ENCODE measurements around the gene PRXL2C.
A peak's percentile ranks its signal among the peaks of the same experiment; 100 is the strongest.

PRXL2C gene

GRCh38 chr9:96612105-96612965 is 42.8 kb downstream of the PRXL2C start:
- TF ChIP-seq POLR2A (IDR thresholded peaks at IDR 0.05; ENCODE audit: low read depth, low read length), result no peak
- FAIRE-seq (peak; percentile 100), DNase-seq (ENCODE audit: insufficient read length, low spot score) (peak; percentile 89)

GRCh38 chr9:96611302-96611701 is 43.8 kb downstream of the PRXL2C start:
- DNase-seq (ENCODE audit: insufficient read length, low spot score) (no peak), FAIRE-seq (peak; percentile 90)
- no peak for TF ChIP-seq POLR2A (IDR thresholded peaks at IDR 0.05; ENCODE audit: low read depth, low read length)

DNA sequence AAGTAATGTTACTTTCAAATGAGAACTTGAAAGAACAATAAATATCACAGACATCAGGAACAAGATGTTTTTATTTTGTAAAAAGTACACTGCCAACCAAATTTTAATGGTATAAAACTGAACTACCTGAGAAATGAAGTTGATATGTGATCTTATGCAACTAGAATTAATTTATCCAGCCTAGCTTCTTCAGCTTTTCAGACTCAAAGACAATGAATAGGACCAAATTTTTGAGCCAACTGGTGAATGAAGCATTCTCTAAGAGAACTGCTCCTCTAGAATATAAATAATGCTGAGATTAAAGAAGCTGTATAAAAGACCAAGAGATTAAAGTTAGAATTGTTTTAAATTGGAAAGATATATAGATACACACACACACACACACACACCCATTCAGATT is 45.4 kb downstream of the PRXL2C start:
- peak; percentile 65 for FAIRE-seq
- no peak for DNase-seq (ENCODE audit: insufficient read length, low spot score)
- TF ChIP-seq POLR2A (IDR thresholded peaks at IDR 0.05; ENCODE audit: low read depth, low read length), result no peak

GRCh38 chr9:96607971-96608370 is 47.1 kb downstream of the PRXL2C start:
- DNase-seq (ENCODE audit: insufficient read length, low spot score), result no peak
- FAIRE-seq, result no peak
- TF ChIP-seq POLR2A (IDR thresholded peaks at IDR 0.05; ENCODE audit: low read depth, low read length), result no peak

DNA sequence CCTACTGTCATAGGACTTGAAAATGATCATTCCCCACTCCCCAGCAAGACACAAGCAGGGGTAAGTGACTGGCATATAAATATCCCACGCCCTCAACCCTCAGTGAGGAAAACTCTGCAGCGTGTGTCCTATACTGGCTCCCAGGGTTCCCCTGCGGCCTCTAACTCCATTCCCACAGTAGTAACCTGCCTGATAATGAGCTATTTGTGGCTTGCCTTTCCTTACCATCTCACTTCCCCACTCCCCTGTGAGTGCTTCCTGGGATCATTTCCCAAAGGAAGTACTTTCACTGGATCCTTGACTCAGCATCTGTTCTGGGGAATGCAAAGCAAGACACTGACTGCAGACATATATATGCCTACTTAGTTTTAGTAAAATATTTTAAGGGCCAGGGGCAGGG is 49.8 kb downstream of the PRXL2C start:
- DNase-seq (ENCODE audit: insufficient read length, low spot score) (no peak), FAIRE-seq (peak; percentile 88)
- no peak for TF ChIP-seq POLR2A (IDR thresholded peaks at IDR 0.05; ENCODE audit: low read depth, low read length)

DNA sequence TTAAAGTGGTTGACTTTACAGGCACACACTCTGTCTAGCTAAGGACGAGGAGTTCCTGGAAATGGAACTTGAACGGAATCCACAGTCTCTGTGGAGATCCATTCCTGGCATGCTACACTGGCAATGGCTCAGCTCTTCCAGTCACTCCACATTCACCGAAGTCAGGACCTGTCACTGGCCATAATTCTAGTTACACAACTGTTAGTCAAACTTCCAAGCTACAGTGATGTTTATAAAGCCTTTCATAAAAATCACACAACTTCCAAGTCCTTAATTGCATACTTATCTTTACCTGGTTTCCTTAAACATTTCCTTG is 51.2 kb downstream of the PRXL2C start:
- DNase-seq (ENCODE audit: insufficient read length, low spot score), result no peak
- no peak for TF ChIP-seq POLR2A (IDR thresholded peaks at IDR 0.05; ENCODE audit: low read depth, low read length)
- FAIRE-seq, result peak; percentile 80

GRCh38 chr9:96603305-96604003 is 51.7 kb downstream of the PRXL2C start:
- DNase-seq (ENCODE audit: insufficient read length, low spot score) (no peak), FAIRE-seq (no peak)
- TF ChIP-seq POLR2A (IDR thresholded peaks at IDR 0.05; ENCODE audit: low read depth, low read length), result no peak

GRCh38 chr9:96599298-96599697 is 55.8 kb downstream of the PRXL2C start:
- no peak for DNase-seq (ENCODE audit: insufficient read length, low spot score)
- no peak for FAIRE-seq
- TF ChIP-seq POLR2A (IDR thresholded peaks at IDR 0.05; ENCODE audit: low read depth, low read length), result no peak

GRCh38 chr9:96596601-96597111 is 58.5 kb downstream of the PRXL2C start:
- FAIRE-seq (no peak), DNase-seq (ENCODE audit: insufficient read length, low spot score) (no peak)
- TF ChIP-seq POLR2A (IDR thresholded peaks at IDR 0.05; ENCODE audit: low read depth, low read length), result no peak

Measured in H54 (cell line).